Dendritic cell treated with granulocyte-macrophage colony-stimulating factor and Interleukin-4, amounts not matched to agents 40 ng/mL and 50 ng/mL, for 4 days (primary cell): ENCODE results near the gene CEP104.
A peak's percentile ranks its signal among the peaks of the same experiment; 100 is the strongest.

Experiments
- H3K27ac Mint-ChIP-seq: one replicate; pipeline ENCODE4 v1.8.0; 2022; ENCODE audit warnings: mild to moderate bottlenecking, mixed read lengths
- H3K27me3 Mint-ChIP-seq: one replicate; pipeline ENCODE4 v1.8.0; 2022; ENCODE audit warnings: mild to moderate bottlenecking, mixed read lengths
- H3K36me3 Mint-ChIP-seq: one replicate; pipeline ENCODE4 v1.8.0; 2022; ENCODE audit warnings: low read depth, mixed read lengths
- H3K4me1 Mint-ChIP-seq: one replicate; pipeline ENCODE4 v1.8.0; 2022; ENCODE audit warnings: low read depth, mixed read lengths
- H3K4me3 Mint-ChIP-seq: one replicate; pipeline ENCODE4 v1.8.0; 2022; ENCODE audit warnings: mild to moderate bottlenecking, moderate library complexity, mixed read lengths
- H3K9me3 Mint-ChIP-seq: one replicate; pipeline ENCODE4 v1.8.0; 2022; ENCODE audit warnings: mixed read lengths
- intact Hi-C: fragments of 100-400 bp; cut with micrococcal nuclease; formaldehyde crosslinking; loops from one replicate; pipeline ENCODE4 v1.15.0; 2022

Gene CEP104

GRCh38 chr1:3774946-3775489 is 82.0 kb downstream of the CEP104 start:
- Mint-ChIP-seq H3K36me3 (peaks cover 20% of the 10 kb centered on the region), H3K27ac (no peak overlapping the region), H3K4me1 (peaks cover 46% of the 10 kb centered on the region), H3K9me3 (no peaks in the 10 kb centered on the region), H3K27me3 (peaks cover 32% of the 10 kb centered on the region), H3K4me3 (peak overlapping the region; percentile 34)
- intact Hi-C loops: no loop called here

- peaks cover 14% of the 10 kb centered on the region for H3K36me3 Mint-ChIP-seq
- H3K27ac Mint-ChIP-seq: no peak overlapping the region
- peaks cover 42% of the 10 kb centered on the region for H3K4me1 Mint-ChIP-seq
- peaks cover 32% of the 10 kb centered on the region for H3K27me3 Mint-ChIP-seq
- intact Hi-C loops: no loop called here
- no peaks in the 10 kb centered on the region for H3K9me3 Mint-ChIP-seq
- H3K4me3 Mint-ChIP-seq: no peak overlapping the region
Observed at GRCh38 chr1:3774276-3774945, 82.6 kb downstream of the CEP104 start.

- H3K4me1 Mint-ChIP-seq: peaks cover 35% of the 10 kb centered on the region
- H3K27me3 Mint-ChIP-seq: peaks cover 36% of the 10 kb centered on the region
- H3K9me3 Mint-ChIP-seq: no peaks in the 10 kb centered on the region
- no peak overlapping the region for H3K4me3 Mint-ChIP-seq
- intact Hi-C loops: no loop called here
- peaks cover 7% of the 10 kb centered on the region for H3K36me3 Mint-ChIP-seq
- no peak overlapping the region for H3K27ac Mint-ChIP-seq
Observed at GRCh38 chr1:3773572-3774275, 83.3 kb downstream of the CEP104 start.

GRCh38 chr1:3772715-3773571 is 84.1 kb downstream of the CEP104 start, which contains the start of gene SMIM1:
SMIM1 (plus strand) TSS chr1:3772749; CDS start chr1:3775374, 2,625 bp downstream.
- intact Hi-C loops: loop anchor here (1.0 kb wide), 1 partner anchor 23 kb away; the partner anchor contains the start of gene LRRC47
- H3K36me3 Mint-ChIP-seq: no peaks in the 10 kb centered on the region
- H3K4me3 Mint-ChIP-seq: peak within 1 kb of the TSS; percentile 71
- no peak within 1 kb of the TSS for H3K27ac Mint-ChIP-seq
- H3K27me3 Mint-ChIP-seq: peaks cover 36% of the 10 kb centered on the region
- peaks cover 31% of the 10 kb centered on the region for H3K4me1 Mint-ChIP-seq
- H3K9me3 Mint-ChIP-seq: no peaks in the 10 kb centered on the region

GRCh38 chr1:3772027-3772714 is 84.8 kb downstream of the CEP104 start:
- no peak overlapping the region for H3K27ac Mint-ChIP-seq
- intact Hi-C loops: loop anchor here (1.0 kb wide), 1 partner anchor 24 kb away; the partner anchor contains the start of gene LRRC47
- no peaks in the 10 kb centered on the region for H3K9me3 Mint-ChIP-seq
- H3K4me1 Mint-ChIP-seq: peaks cover 31% of the 10 kb centered on the region
- peak overlapping the region; percentile 71 for H3K4me3 Mint-ChIP-seq
- peaks cover 39% of the 10 kb centered on the region for H3K27me3 Mint-ChIP-seq
- no peaks in the 10 kb centered on the region for H3K36me3 Mint-ChIP-seq

- intact Hi-C loops: loop anchor here (1.0 kb wide), 1 partner anchor 25 kb away; the partner anchor contains the start of gene LRRC47
- H3K36me3 Mint-ChIP-seq: no peaks in the 10 kb centered on the region
- H3K27me3 Mint-ChIP-seq: peaks cover 44% of the 10 kb centered on the region
- peak overlapping the region; percentile 66 for H3K4me3 Mint-ChIP-seq
- H3K27ac Mint-ChIP-seq: no peak overlapping the region
- peaks cover 29% of the 10 kb centered on the region for H3K4me1 Mint-ChIP-seq
- no peaks in the 10 kb centered on the region for H3K9me3 Mint-ChIP-seq
Observed at GRCh38 chr1:3771108-3772026, 85.6 kb downstream of the CEP104 start.

- H3K27me3 Mint-ChIP-seq: peaks cover 47% of the 10 kb centered on the region
- H3K4me1 Mint-ChIP-seq: peaks cover 17% of the 10 kb centered on the region
- no peak overlapping the region for H3K4me3 Mint-ChIP-seq
- no peaks in the 10 kb centered on the region for H3K36me3 Mint-ChIP-seq
- intact Hi-C loops: no loop called here
- no peaks in the 10 kb centered on the region for H3K9me3 Mint-ChIP-seq
- H3K27ac Mint-ChIP-seq: no peak overlapping the region
Observed at GRCh38 chr1:3770047-3770765, 86.8 kb downstream of the CEP104 start.

GRCh38 chr1:3768811-3769390 is 88.1 kb downstream of the CEP104 start:
- H3K4me1 Mint-ChIP-seq: peaks cover 13% of the 10 kb centered on the region
- no peaks in the 10 kb centered on the region for H3K36me3 Mint-ChIP-seq
- peaks cover 48% of the 10 kb centered on the region for H3K27me3 Mint-ChIP-seq
- H3K4me3 Mint-ChIP-seq: no peak overlapping the region
- H3K27ac Mint-ChIP-seq: no peak overlapping the region
- intact Hi-C loops: no loop called here
- no peaks in the 10 kb centered on the region for H3K9me3 Mint-ChIP-seq

GRCh38 chr1:3767328-3767925 is 89.6 kb downstream of the CEP104 start:
- H3K36me3 Mint-ChIP-seq: no peaks in the 10 kb centered on the region
- H3K9me3 Mint-ChIP-seq: no peaks in the 10 kb centered on the region
- H3K4me3 Mint-ChIP-seq: no peak overlapping the region
- H3K27me3 Mint-ChIP-seq: peaks cover 43% of the 10 kb centered on the region
- intact Hi-C loops: no loop called here
- peaks cover 7% of the 10 kb centered on the region for H3K4me1 Mint-ChIP-seq
- H3K27ac Mint-ChIP-seq: no peak overlapping the region

- intact Hi-C loops: no loop called here
- H3K9me3 Mint-ChIP-seq: peaks cover 8% of the 10 kb centered on the region
- H3K36me3 Mint-ChIP-seq: no peaks in the 10 kb centered on the region
- H3K4me3 Mint-ChIP-seq: no peak overlapping the region
- H3K27ac Mint-ChIP-seq: no peak overlapping the region
- H3K27me3 Mint-ChIP-seq: peaks cover 36% of the 10 kb centered on the region
- H3K4me1 Mint-ChIP-seq: no peaks in the 10 kb centered on the region
Observed at GRCh38 chr1:3763351-3764125, 93.5 kb downstream of the CEP104 start.

GRCh38 chr1:3762873-3763228 is 94.2 kb downstream of the CEP104 start:
- Mint-ChIP-seq H3K27ac (no peak overlapping the region), H3K9me3 (peaks cover 8% of the 10 kb centered on the region), H3K27me3 (peaks cover 36% of the 10 kb centered on the region), H3K4me1 (no peaks in the 10 kb centered on the region), H3K4me3 (no peak overlapping the region), H3K36me3 (no peaks in the 10 kb centered on the region)
- intact Hi-C loops: no loop called here
